HepG2 (cell line): Measurements from ENCODE around the gene MAMDC2. TPM values are rescaled to one million over a fixed set of nuclear protein-coding genes. Genes with fewer than 3 reads are reported as not detected.

Source experiments
- ATAC-seq: fragments of 200-7000 bp; cut with Tn5 transposase; 3 replicates; pipeline ENCODE4 v1.9.1; 2020; ENCODE audit warnings: mild to moderate bottlenecking, moderate library complexity
- BruUV-seq: library from RNA; stranded (reverse); fragments of 400-500 nt; replicated peaks from 2 replicates; lab custom pipeline; 2021; lab: Mats Ljungman, UMichigan
- CTCF ChIA-PET: fragments of 300-600 bp; formaldehyde crosslinking; extraction: SDS; loops from one replicate; lab custom pipeline; 2021; ENCODE audit warnings: low total read pairs, inconsistent platforms, low intra/inter-chr PET ratio; lab: Yijun Ruan, JAX
- POLR2A ChIA-PET: fragments of 350-600 bp; sonication (Branson Sonifier 250); formaldehyde crosslinking; loops from one replicate; lab custom pipeline; 2020; ENCODE audit warnings: antibody characterized with exemption, inconsistent platforms; lab: Yijun Ruan, JAX
- DNase-seq: peaks from one replicate; pipeline ENCODE4 v3.0.0-alpha.2; 2015; ENCODE audit warnings: low spot score
- FAIRE-seq: peaks from 3 replicates; lab custom pipeline; 2011; peaks lifted over from hg19 to GRCh38; lab: Jason Lieb, UNC
- H2AFZ ChIP-seq: one replicate; pipeline ENCODE4 v1.6.1; 2011; ENCODE audit warnings: low read length, inconsistent platforms
- H3K27ac ChIP-seq: fragments of 300-600 bp; 3 replicates; pipeline ENCODE4 v1.8.0; 2011; ENCODE audit warnings: mixed run types, mild to moderate bottlenecking, mixed read lengths, low read length, inconsistent platforms; ENCODE audit not compliant: insufficient read depth; ENCODE audit errors: extremely low read length
- H3K27me3 ChIP-seq, 2 experiments: fragments of 200-600 bp in 1 of 2; 2 replicates in 1 of 2; 3 replicates in 1 of 2; pipeline versions ENCODE4 v1.6.0 to v1.8.0; 2011; ENCODE audit warnings: low read length in 2 of 2, mild to moderate bottlenecking in 2 of 2, moderate library complexity in 2 of 2, inconsistent platforms in 1 of 2; ENCODE audit not compliant: insufficient read depth in 2 of 2, control insufficient read depth in 1 of 2
- H3K36me3 ChIP-seq, 2 experiments: fragments of 200-600 bp in 1 of 2; replicated peaks in 1 of 2; 2 replicates in 1 of 2; 3 replicates in 1 of 2; pipeline versions ENCODE4 v1.5.1 to v1.8.0; 2011; ENCODE audit warnings: low read length in 2 of 2, inconsistent platforms in 1 of 2; ENCODE audit not compliant: insufficient read depth in 2 of 2, control insufficient read depth in 1 of 2
- H3K4me1 ChIP-seq: 2 replicates; pipeline ENCODE4 v1.5.1; 2012; ENCODE audit warnings: low read length, inconsistent platforms; ENCODE audit not compliant: insufficient read depth
- H3K4me2 ChIP-seq: 2 replicates; pipeline ENCODE4 v1.6.0; 2011; ENCODE audit warnings: low read depth, low read length, inconsistent platforms
- H3K4me3 ChIP-seq, 3 experiments: fragments of 200-600 bp in 1 of 3; sonication (generic), shearing (Covaris generic) in 1 of 3; replicated peaks in 1 of 3; 2 replicates each; pipeline ENCODE4 v1.5.1; 2011 to 2016; ENCODE audit warnings: low read length in 3 of 3, inconsistent platforms in 2 of 3, low read depth in 2 of 3, mild to moderate bottlenecking in 2 of 3, control low read depth in 1 of 3, mixed read lengths in 1 of 3; ENCODE audit not compliant: insufficient read depth in 1 of 3
- H3K79me2 ChIP-seq: one replicate; pipeline ENCODE4 v1.6.1; 2011; ENCODE audit warnings: low read length, inconsistent platforms; ENCODE audit not compliant: insufficient read depth
- H3K9ac ChIP-seq: 2 replicates; pipeline ENCODE4 v1.6.0; 2011; ENCODE audit warnings: mild to moderate bottlenecking, low read depth, low read length, inconsistent platforms; ENCODE audit not compliant: insufficient read depth
- H3K9me3 ChIP-seq: 2 replicates; pipeline ENCODE4 v1.5.1; 2012; ENCODE audit warnings: mild to moderate bottlenecking, low read length
- H4K20me1 ChIP-seq: 2 replicates; pipeline ENCODE4 v1.6.0; 2011; ENCODE audit warnings: inconsistent platforms, mild to moderate bottlenecking, low read length, moderate library complexity; ENCODE audit not compliant: insufficient read depth
- ATF7-NPFF ChIP-seq: sonication (generic); formaldehyde crosslinking; IDR thresholded peaks from 2 replicates; pipeline ENCODE4 v1.8.1; 2023; ENCODE audit warnings: mild to moderate bottlenecking, low read depth, missing genetic modification reagents, moderate library complexity
- CENPX ChIP-seq: sonication (generic); formaldehyde crosslinking; IDR thresholded peaks from 2 replicates; pipeline ENCODE4 v1.9.0; 2021; ENCODE audit warnings: mild to moderate bottlenecking, missing genetic modification reagents, moderate library complexity
- DPF2 ChIP-seq: sonication (generic); formaldehyde crosslinking; IDR thresholded peaks from 2 replicates; pipeline ENCODE4 v1.4.0; 2020; ENCODE audit warnings: mild to moderate bottlenecking, low read depth, missing genetic modification reagents, borderline replicate concordance
- EED ChIP-seq: sonication (generic); formaldehyde crosslinking; IDR thresholded peaks from 2 replicates; pipeline ENCODE4 v1.5.0; 2020; ENCODE audit warnings: mild to moderate bottlenecking, missing genetic modification reagents
- GTF3A ChIP-seq: sonication (generic); formaldehyde crosslinking; conservative IDR thresholded peaks from 2 replicates; pipeline ENCODE4 v1.4.0; 2020; ENCODE audit warnings: mild to moderate bottlenecking, missing genetic modification reagents
- HDAC2 ChIP-seq: sonication (generic); formaldehyde crosslinking; IDR thresholded peaks from 2 replicates; pipeline ENCODE4 v1.4.0; 2020; ENCODE audit warnings: missing genetic modification reagents
- NFKBIZ ChIP-seq: IDR thresholded peaks from 2 replicates; pipeline ENCODE4 v1.6.1; 2018; ENCODE audit warnings: missing genetic modification reagents, missing compliant biosample characterization
- PRDM15 ChIP-seq: sonication (generic); formaldehyde crosslinking; IDR thresholded peaks from 2 replicates; pipeline ENCODE4 v1.4.0; 2020; ENCODE audit warnings: missing genetic modification reagents
- RAD51 ChIP-seq: fragments of 450-650 bp; IDR thresholded peaks from 2 replicates; pipeline ENCODE4 v1.6.1; 2016; ENCODE audit warnings: borderline replicate concordance
- SALL2 ChIP-seq: sonication (generic); formaldehyde crosslinking; IDR thresholded peaks from 2 replicates; pipeline ENCODE4 v1.8.1; 2023; ENCODE audit warnings: mild to moderate bottlenecking, missing genetic modification reagents, inconsistent platforms
- ZNF160 ChIP-seq: sonication (generic); formaldehyde crosslinking; IDR thresholded peaks from 2 replicates; pipeline ENCODE4 v1.8.0; 2022; ENCODE audit warnings: mild to moderate bottlenecking, inconsistent platforms, missing genetic modification reagents
- ZNF446 ChIP-seq: sonication (generic); formaldehyde crosslinking; IDR thresholded peaks from 2 replicates; pipeline ENCODE4 v1.5.0; 2020; ENCODE audit warnings: mild to moderate bottlenecking, missing genetic modification reagents
- ZNF512 ChIP-seq: sonication (generic); formaldehyde crosslinking; IDR thresholded peaks from 2 replicates; pipeline ENCODE4 v1.4.0; 2020; ENCODE audit warnings: mild to moderate bottlenecking, missing genetic modification reagents
- ZNF776 ChIP-seq: sonication (generic); formaldehyde crosslinking; IDR thresholded peaks from 2 replicates; pipeline ENCODE4 v1.4.0; 2020; ENCODE audit warnings: mild to moderate bottlenecking, missing genetic modification reagents
- ZNF777 ChIP-seq: sonication (generic); formaldehyde crosslinking; IDR thresholded peaks from 2 replicates; pipeline ENCODE4 v1.4.0; 2020; ENCODE audit warnings: missing genetic modification reagents
- ZNF839 ChIP-seq: sonication (generic); formaldehyde crosslinking; IDR thresholded peaks from 2 replicates; pipeline ENCODE4 v1.4.0; 2020; ENCODE audit warnings: missing genetic modification reagents, mild to moderate bottlenecking, borderline replicate concordance
- ZNF878 ChIP-seq: sonication (generic); formaldehyde crosslinking; IDR thresholded peaks from 2 replicates; pipeline ENCODE4 v1.8.1; 2023; ENCODE audit warnings: mild to moderate bottlenecking, missing genetic modification reagents, moderate library complexity
- WGBS: methylation state at CpG from one replicate; pipeline ENCODE4 v1.1.6; 2017; ENCODE audit warnings: low lambda C conversion rate; 5-methylcytosine and 5-hydroxymethylcytosine counted together
- in situ Hi-C: cut with HindIII; loops from 2 replicates; pipeline ENCODE4 v1.10.0; 2017; ENCODE audit warnings: low pct_unique_long_range_greater_than_20kb; ENCODE audit not compliant: extremely low pct_ligation_motif_present
- intact Hi-C: fragments of 100-400 bp; cut with micrococcal nuclease; formaldehyde crosslinking; loops from one replicate; pipeline ENCODE4 v1.10.0; 2022; ENCODE audit not compliant: unreplicated experiment
- polyA plus RNA-seq, 8 experiments: library from polyadenylated mRNA; depleted of rRNA in 3 of 8; stranded (reverse) in 7 of 8; unstranded in 1 of 8; fragments of >200 nt; fragmentation: Illumina TruSeq in 4 of 8; extraction: Trizol in 4 of 8; gene quantifications; 2 replicates each; pipeline versions ENCODE4 v1.2.1 to v1.2.3, GENCODE V29; 2011 to 2016; ENCODE audit warnings: low read depth in 4 of 8, missing spikeins in 1 of 8, mixed read lengths in 1 of 8; ENCODE audit not compliant: insufficient read depth in 1 of 8
- total RNA-seq, 5 experiments: library from RNA; depleted of rRNA; stranded (reverse); fragments of >200 nt; fragmentation: Illumina TruSeq; extraction: Trizol; gene quantifications; 2 replicates each; pipeline ENCODE4 v1.2.3, GENCODE V29; 2016; ENCODE audit warnings: low read depth in 1 of 5
- TF ChIP-seq, protein P1 (sequence below): sonication (generic); formaldehyde crosslinking; IDR thresholded peaks from 2 replicates; pipeline ENCODE4 v1.5.1; 2020; ENCODE audit warnings: missing genetic modification reagents, mild to moderate bottlenecking, borderline replicate concordance

The MAMDC2 gene
- total and polyA plus RNA-seq, 2 of the 13 experiments (the other 11 are each of a cell fraction or from before 2014, with no cell fraction given) = not detected

- BruUV-seq = no TSS peak
- WGBS = 11% methylated on average over 1 of the region's 1 CpG
- Histone ChIP-seq H3K79me2 (no peaks in the 10 kb centered on the region), H2AFZ (no peak overlapping the region), H3K4me1 (peaks cover 20% of the 10 kb centered on the region), H3K4me3 (no peak overlapping the region), H3K27ac (no peak overlapping the region), H3K4me2 (no peak overlapping the region), H4K20me1 (no peaks in the 10 kb centered on the region), H3K9me3 (no peaks in the 10 kb centered on the region), H3K27me3 (peaks cover 0 to 16% of the 10 kb centered on the region in 2 experiments; a peak in 2 of 5 replicates), H3K36me3 (no peaks in the 10 kb centered on the region), H3K9ac (no peak overlapping the region)
- DNase-seq (no peak), FAIRE-seq (no peak), ATAC-seq (no peak)
- no peak for TF ChIP-seq ZNF446
- no peak for TF ChIP-seq CENPX (CRISPR knock-in tag)
- TF ChIP-seq ZNF878 = no peak
- TF ChIP-seq EED (CRISPR knock-in tag) = no peak
- TF ChIP-seq DPF2 (CRISPR knock-in tag) = no peak
- TF ChIP-seq NFKBIZ (CRISPR knock-in tag) = no peak
- TF ChIP-seq, protein P1, sequence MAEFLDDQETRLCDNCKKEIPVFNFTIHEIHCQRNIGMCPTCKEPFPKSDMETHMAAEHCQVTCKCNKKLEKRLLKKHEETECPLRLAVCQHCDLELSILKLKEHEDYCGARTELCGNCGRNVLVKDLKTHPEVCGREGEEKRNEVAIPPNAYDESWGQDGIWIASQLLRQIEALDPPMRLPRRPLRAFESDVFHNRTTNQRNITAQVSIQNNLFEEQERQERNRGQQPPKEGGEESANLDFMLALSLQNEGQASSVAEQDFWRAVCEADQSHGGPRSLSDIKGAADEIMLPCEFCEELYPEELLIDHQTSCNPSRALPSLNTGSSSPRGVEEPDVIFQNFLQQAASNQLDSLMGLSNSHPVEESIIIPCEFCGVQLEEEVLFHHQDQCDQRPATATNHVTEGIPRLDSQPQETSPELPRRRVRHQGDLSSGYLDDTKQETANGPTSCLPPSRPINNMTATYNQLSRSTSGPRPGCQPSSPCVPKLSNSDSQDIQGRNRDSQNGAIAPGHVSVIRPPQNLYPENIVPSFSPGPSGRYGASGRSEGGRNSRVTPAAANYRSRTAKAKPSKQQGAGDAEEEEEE (CRISPR knock-in tag) = no peak
- no peak for TF ChIP-seq ZNF776
- TF ChIP-seq ATF7-NPFF (CRISPR knock-in tag) = no peak
- TF ChIP-seq RAD51 = no peak
- TF ChIP-seq ZNF512 (CRISPR knock-in tag) = no peak
- TF ChIP-seq SALL2 (CRISPR knock-in tag) = no peak
- no peak for TF ChIP-seq ZNF777 (CRISPR knock-in tag)
- no peak for TF ChIP-seq HDAC2 (CRISPR knock-in tag)
- no peak for TF ChIP-seq PRDM15 (CRISPR knock-in tag)
- TF ChIP-seq ZNF839 (CRISPR knock-in tag) = no peak
- no peak for TF ChIP-seq ZNF160 (CRISPR knock-in tag)
- TF ChIP-seq GTF3A (CRISPR knock-in tag) = no peak
- in situ Hi-C loops (no loop called here), intact Hi-C loops (no loop called here)
- ChIA-PET CTCF (no interaction called here), POLR2A (no interaction called here)
These were observed 63.9 kb downstream of the MAMDC2 start for GRCh38 chr9:70107558-70107957.
